Fibroblast of mammary gland (primary cell): ENCODE data around the gene MIS12.
A peak's percentile ranks its signal among the peaks of the same experiment; 100 is the strongest.

Experiments
- DNase-seq: peaks from one replicate; pipeline ENCODE4 v3.0.0-alpha.2; 2010; ENCODE audit warnings: low read depth
- H3K4me3 ChIP-seq: 2 replicates; pipeline ENCODE4 v1.5.1; 2011; ENCODE audit warnings: low read depth, mild to moderate bottlenecking, low read length, moderate library complexity; ENCODE audit not compliant: control insufficient read depth
- CTCF ChIP-seq: conservative IDR thresholded peaks from 2 replicates; pipeline ENCODE4 v1.5.1; 2011; ENCODE audit warnings: low read depth, low read length, inconsistent platforms; ENCODE audit not compliant: control insufficient read depth, insufficient read depth

The MIS12 gene

GRCh38 chr17:5446786-5447185, 39.6 kb upstream of the MIS12 start:
- DNase-seq = no peak
- no peak for TF ChIP-seq CTCF

GRCh38 chr17:5464717-5465507, 21.5 kb upstream of the MIS12 start:
- H3K4me3 ChIP-seq = no peak overlapping the region
- TF ChIP-seq CTCF = no peak
- no peak for DNase-seq

More at GRCh38 chr17:5446786-5447185, 39.6 kb upstream of the MIS12 start:
- H3K4me3 ChIP-seq = no peak overlapping the region

GRCh38 chr17:5466295-5466694, 20.1 kb upstream of the MIS12 start:
- H3K4me3 ChIP-seq = no peak overlapping the region
- DNase-seq = no peak
- TF ChIP-seq CTCF = no peak

- no peak for DNase-seq
- peak overlapping the region; percentile 88 for H3K4me3 ChIP-seq
- no peak for TF ChIP-seq CTCF
These were observed 18.9 kb upstream of the MIS12 start for GRCh38 chr17:5467416-5467815.

- TF ChIP-seq CTCF = no peak
- peak overlapping the region; percentile 88 for H3K4me3 ChIP-seq
- peak; percentile 0 for DNase-seq
These were observed 18.3 kb upstream of the MIS12 start for GRCh38 chr17:5468075-5468473.

GRCh38 chr17:5472511-5472910, 13.9 kb upstream of the MIS12 start:
- no peak for TF ChIP-seq CTCF
- H3K4me3 ChIP-seq = no peak overlapping the region
- no peak for DNase-seq
